ENCODE measurements around the gene RECK. TPM values are rescaled to one million over a fixed set of nuclear protein-coding genes. Genes with fewer than 3 reads are reported as not detected.

The RECK gene
- total and polyA plus RNA-seq, 2 experiments from 2014 or later, result 8.1 to 11.6 TPM

GRCh38 chr9:36161187-36161586, 124.5 kb downstream of the RECK start:
- peaks cover 7% of the 10 kb centered on the region; the same call in 1 of the 2 replicates for H3F3A ChIP-seq (replicated peaks; ENCODE audit: low read depth)
- H3K27ac Mint-ChIP-seq, result no peak overlapping the region; the same call in 1 of the 2 replicates
- no peaks in the 10 kb centered on the region for H3K79me2 ChIP-seq (replicated peaks; ENCODE audit: insufficient read depth)
- peaks cover 27% of the 10 kb centered on the region for H3K4me1 ChIP-seq (ENCODE audit: insufficient read depth)
- H3K4me2 ChIP-seq, result no peak overlapping the region
- H3K4me1 Mint-ChIP-seq, result peaks cover 46% of the 10 kb centered on the region
- no peaks in the 10 kb centered on the region for H3K27me3 ChIP-seq (ENCODE audit: insufficient read depth)
- H3K36me3 Mint-ChIP-seq (ENCODE audit: low read depth), result peaks cover 23% of the 10 kb centered on the region
- no peak overlapping the region; the same call in 2 of the 3 replicates for H3K4me3 Mint-ChIP-seq
- ATAC-seq (no peak), DNase-seq (ENCODE audit: low spot score) (no peak)
- no peaks in the 10 kb centered on the region for H3K36me3 ChIP-seq (ENCODE audit: insufficient read depth)
- peaks cover 22% of the 10 kb centered on the region for H3K9me3 Mint-ChIP-seq
- no peak overlapping the region for H3K27ac ChIP-seq (ENCODE audit: low read depth)
- H4K20me1 ChIP-seq (replicated peaks; ENCODE audit: insufficient read depth), result no peaks in the 10 kb centered on the region
- H3K9me2 ChIP-seq (ENCODE audit: insufficient read depth), result peaks cover 3% of the 10 kb centered on the region
- TF ChIP-seq ZNF462 (CRISPR knock-in tag; IDR thresholded peaks at IDR 0.05), result no peak
- TF ChIP-seq EZH2 (IDR thresholded peaks at IDR 0.05; ENCODE audit: low read depth, unreplicated experiment), result no peak
- TF ChIP-seq ZNF331 (CRISPR knock-in tag; IDR thresholded peaks at IDR 0.05; ENCODE audit: low read depth), result no peak
- no peak for TF ChIP-seq ZNF114 (CRISPR knock-in tag; IDR thresholded peaks at IDR 0.05)
- no peak for TF ChIP-seq JUNB (IDR thresholded peaks at IDR 0.05; ENCODE audit: unreplicated experiment)
- no peak for TF ChIP-seq NANOG (IDR thresholded peaks at IDR 0.05; ENCODE audit: borderline replicate concordance)
- TF ChIP-seq POLR2AphosphoS5 (IDR thresholded peaks at IDR 0.05; ENCODE audit: low read depth), result no peak
- TF ChIP-seq CTCF (conservative IDR thresholded peaks at IDR 0.05; ENCODE audit: low read depth in 2 of 2), result no peak
- TF ChIP-seq REST (IDR thresholded peaks at IDR 0.05; ENCODE audit: unreplicated experiment), result no peak
- no peak for TF ChIP-seq STAT1 (IDR thresholded peaks at IDR 0.05; ENCODE audit: unreplicated experiment)
- no peak for TF ChIP-seq EZH2phosphoT487 (IDR thresholded peaks at IDR 0.05; ENCODE audit: unreplicated experiment)
- TF ChIP-seq CREB1 (CRISPR knock-in tag; IDR thresholded peaks at IDR 0.05; ENCODE audit: low read depth), result no peak
- TF ChIP-seq ETS1 (IDR thresholded peaks at IDR 0.05), result no peak
- H2AFZ ChIP-seq, result no peak overlapping the region
- peaks cover 26% of the 10 kb centered on the region for H3K27me3 Mint-ChIP-seq (ENCODE audit: insufficient read depth, low read depth, poor library complexity)
- H3K4me3 ChIP-seq, result no peak overlapping the region
